Liver (tissue), 3 donors: ENCODE measurements around the gene KLHL12.

Experiments
- CTCF ChIP-seq: fragments of 150-350 bp; IDR thresholded peaks from 2 replicates; pipeline ENCODE4 v1.5.1; 2017; ENCODE audit warnings: improper control_type of control experiment, low read depth, low read length; ENCODE audit not compliant: missing input control
- SP1 ChIP-seq: IDR thresholded peaks from 2 replicates; pipeline ENCODE4 v1.6.1; 2018; ENCODE audit warnings: antibody characterized with exemption, mild to moderate bottlenecking
- donor health status: healthy.
- donor health status: healthy.

- TF ChIP-seq CTCF (no peak), SP1 (no peak)
Observed at GRCh38 chr1:202873026-202873425, 54.0 kb downstream of the KLHL12 start.
